Activated effector memory CD4-positive, alpha-beta T cell treated with Interleukin-2 at 50 U/mL for 16 hours (primary cell): ENCODE measurements around the gene ST6GALNAC3.

Experiments
- DNase-seq: peaks from one replicate; pipeline ENCODE4 v3.0.0-alpha.2; 2020

Gene ST6GALNAC3

DNA sequence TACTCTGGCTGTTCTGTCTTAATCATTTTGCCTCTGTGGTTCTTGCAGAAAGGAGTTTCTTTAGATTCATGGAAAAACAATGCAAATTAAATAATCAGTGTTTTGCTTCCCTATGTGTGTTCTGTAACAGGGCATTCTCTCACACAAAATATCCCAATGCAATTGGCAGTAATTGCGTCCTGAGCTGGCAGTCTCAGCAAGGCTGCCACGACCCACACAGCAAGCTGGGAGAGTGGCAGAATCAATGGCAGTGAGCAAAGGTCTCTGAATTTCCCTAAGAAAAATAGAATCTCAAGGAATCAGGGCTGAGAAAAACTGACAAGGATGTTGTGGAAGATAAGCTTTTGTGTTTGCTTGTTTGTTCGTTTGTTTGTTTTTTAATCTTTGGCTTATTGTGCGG lies 594.6 kb downstream of the ST6GALNAC3 start:
- no peak for DNase-seq

DNA sequence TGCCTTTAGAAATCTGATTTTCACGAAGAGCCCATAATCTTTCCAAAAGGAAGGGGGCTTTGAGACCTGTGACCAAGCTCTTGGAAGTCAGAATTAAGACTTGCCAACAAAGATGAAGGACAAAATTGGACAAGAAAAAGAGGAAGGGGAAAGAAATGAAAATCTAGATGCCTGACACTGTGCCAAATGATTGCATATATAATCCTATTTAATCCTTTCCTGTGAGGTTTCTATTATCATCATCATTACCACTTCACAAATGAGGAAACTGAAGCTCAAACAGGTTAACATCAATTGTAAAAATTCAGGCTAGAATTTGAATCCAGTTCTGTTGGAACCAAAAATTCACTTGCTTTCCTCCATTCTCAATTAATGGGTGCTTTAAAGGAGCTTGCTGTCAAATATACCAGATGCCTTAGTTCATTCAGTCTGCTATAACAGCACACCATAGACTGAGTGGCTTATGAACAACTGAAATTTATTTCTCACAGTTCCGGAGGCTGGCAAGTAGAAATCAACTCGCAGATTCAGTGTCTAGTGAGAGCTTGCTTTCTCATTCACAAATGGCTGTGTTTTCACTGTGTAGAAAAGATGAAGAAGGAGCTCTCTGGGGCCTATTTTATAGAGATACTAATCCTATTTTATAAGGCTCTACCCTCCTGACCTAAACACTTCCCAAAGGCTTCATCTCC lies 595.2 kb downstream of the ST6GALNAC3 start:
- no peak for DNase-seq

DNA sequence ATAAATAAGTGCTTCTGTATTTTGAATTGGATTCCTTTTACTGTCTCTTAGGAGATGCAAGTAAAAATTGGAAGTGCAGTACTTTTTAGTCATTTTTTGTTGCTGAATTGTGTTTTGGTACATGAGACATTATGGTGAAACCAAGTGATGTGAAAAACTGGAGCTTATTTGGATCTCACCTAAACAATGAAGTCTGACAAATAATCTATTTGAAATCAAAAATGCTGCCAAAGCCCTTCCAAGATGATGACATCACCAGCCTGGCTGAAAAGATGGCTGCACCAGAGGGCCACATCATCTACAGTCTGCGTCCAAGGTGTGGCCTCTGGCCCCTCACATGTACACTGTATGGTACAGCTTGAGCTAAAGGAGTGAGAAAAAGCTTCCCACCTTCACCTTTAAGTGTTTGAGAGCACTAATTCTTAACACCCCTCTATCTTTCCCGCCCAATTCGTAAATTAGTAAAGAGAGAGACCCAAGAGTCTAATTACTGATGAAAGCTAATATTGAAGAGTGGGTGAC lies 600.2 kb downstream of the ST6GALNAC3 start:
- no peak for DNase-seq

DNA sequence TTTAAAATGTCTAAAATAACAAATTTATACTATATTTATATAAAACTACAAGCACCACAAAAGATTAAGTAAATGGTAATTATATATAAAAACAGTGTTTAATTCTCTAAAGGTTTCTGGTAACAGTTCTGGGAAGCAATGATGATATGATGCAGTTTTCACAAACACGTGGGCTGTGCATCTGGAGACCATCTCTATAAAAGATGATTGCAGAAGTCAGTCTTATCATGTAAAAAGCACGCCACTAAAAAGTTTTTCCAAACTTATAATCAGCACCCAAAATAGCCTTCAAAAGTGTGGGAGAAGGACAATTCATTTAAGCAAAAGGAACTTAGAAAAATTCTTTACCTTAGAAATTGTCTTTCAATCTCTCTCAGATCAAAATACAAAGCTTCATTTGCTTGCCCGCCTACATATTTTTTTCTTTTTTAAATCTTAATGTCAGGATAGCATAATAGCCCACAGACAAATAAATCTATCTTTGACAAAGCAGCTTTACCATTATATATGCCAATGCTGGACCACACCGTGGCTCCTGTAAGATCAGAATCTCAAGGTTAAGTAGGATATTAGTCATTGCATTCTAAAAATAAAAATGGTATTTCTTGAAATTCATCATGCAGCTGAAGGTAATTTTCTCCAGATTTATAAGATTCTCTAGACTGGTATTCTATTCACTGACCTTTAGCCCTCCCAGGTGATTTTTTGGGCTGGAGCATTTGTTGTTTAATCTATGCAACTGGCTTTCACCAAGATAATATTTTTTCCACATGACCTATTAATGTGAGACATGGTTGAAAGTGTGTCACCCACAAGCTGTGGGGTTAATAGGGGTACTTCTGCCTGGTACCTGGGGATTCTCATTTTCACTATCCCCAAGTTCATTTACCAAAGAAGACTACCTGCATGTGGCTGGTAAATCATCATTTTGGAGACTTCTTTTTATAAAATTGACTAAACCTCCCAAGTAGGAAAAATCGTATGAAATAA lies 603.2 kb downstream of the ST6GALNAC3 start:
- DNase-seq: no peak

DNA sequence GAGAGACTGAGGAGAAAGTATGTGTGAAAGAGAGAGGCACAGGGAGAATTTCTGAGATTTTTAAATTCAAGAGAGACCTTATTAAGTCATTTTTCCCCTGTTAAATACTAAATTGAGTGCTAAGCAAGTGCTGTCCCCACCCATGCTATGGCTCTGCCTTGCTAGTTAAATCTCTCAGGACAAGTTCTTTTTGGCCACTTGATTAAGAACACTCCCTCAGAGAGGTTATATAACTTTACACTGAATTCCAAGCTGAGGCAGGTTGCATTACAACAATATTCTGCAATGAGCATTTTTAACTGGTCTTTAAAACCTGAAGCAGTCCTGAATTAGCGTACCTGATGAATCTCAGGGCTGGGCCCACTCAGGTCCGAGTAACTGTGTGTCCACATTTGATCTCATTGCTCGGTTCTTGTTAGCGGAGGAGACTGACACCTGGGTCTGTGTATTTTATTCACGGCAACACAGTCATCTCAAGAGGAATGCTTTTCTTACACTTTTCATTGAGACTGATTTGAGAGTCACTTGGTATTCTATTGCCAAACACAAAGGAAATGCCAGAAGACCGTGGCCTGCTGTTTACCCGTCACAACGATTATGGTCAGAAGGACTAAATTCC lies 605.1 kb downstream of the ST6GALNAC3 start:
- no peak for DNase-seq

DNA sequence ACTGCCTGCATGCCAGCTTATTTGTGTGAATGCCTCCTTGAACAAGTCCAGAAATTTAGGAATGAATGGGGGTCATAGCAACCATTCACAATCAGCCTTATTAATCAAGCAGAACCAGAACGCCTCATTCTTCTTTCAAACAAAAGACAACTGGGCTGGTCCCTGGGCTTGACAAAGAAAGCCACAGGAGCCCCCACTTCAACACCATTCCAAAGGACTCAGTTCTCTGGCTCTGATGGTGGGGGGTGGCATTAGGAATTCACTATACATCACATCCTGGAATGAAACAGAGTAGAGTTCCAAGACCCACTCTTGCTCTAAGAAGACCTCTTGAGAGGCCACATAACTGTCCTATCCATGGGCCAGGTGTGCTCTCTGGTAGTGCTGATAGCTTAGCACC lies 606.1 kb downstream of the ST6GALNAC3 start:
- DNase-seq: no peak

DNA sequence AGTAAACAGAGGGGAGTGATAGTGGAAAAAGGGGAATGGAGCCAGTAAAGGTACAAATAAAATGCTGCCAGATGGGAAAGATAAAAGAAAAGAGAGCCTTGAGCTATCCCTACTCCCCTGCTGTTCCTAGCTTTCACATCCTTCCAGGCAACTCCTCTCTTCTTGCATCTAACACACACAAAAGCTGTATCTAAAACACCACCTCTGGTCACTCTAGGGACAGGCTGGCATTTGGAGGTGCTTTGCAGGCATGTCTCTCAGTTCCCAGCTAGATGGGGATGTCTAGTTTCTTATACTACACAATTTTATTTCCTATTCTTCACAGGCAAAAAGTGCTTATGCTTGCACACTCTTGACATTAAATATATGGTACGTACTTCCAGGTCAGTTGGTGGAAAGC lies 607.6 kb downstream of the ST6GALNAC3 start:
- DNase-seq: no peak
